HG02943 (cell line): ENCODE measurements around the gene CLEC16A.

Experiments used
- ATAC-seq: cut with Tn5 transposase; IDR thresholded peaks from one replicate; pipeline ENCODE4 v1.9.1; 2021; ENCODE audit warnings: mild to moderate bottlenecking, low read depth, moderate library complexity; ENCODE audit not compliant: unreplicated experiment

Gene CLEC16A

GRCh38 chr16:11130978-11131665, 186.8 kb downstream of the CLEC16A start:
- no peak for ATAC-seq

GRCh38 chr16:11131706-11132105, 187.3 kb downstream of the CLEC16A start:
- ATAC-seq, result no peak

DNA sequence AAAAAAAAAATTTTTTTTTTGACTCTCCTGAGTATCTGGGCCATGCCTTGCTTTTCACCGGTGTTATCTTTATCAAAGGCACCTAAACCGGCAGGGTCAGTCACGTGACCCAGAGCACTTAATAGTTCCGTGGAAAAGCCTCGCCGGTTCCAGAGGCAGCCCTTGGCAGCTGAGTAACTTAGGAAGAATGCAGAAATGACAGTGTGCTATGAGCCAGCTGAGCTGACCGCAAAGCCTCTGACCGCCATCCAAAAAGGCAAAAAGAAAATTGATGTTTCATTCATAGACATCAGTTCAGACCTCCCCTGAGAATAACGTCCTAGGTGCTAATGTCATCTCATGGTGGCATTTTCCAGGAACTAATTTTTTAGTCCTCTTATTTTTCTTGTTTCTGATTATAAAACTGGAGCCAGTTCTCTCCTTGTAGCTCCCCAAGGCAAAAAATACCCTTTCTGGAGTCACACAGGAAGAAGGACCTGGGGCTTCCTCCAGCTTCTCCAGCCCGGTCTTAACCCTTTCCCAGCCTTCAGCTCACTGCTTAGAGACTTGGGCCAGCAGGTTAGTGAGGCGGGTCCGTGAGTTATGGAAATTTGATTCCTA, 189.1 kb downstream of the CLEC16A start:
- no peak for ATAC-seq

DNA sequence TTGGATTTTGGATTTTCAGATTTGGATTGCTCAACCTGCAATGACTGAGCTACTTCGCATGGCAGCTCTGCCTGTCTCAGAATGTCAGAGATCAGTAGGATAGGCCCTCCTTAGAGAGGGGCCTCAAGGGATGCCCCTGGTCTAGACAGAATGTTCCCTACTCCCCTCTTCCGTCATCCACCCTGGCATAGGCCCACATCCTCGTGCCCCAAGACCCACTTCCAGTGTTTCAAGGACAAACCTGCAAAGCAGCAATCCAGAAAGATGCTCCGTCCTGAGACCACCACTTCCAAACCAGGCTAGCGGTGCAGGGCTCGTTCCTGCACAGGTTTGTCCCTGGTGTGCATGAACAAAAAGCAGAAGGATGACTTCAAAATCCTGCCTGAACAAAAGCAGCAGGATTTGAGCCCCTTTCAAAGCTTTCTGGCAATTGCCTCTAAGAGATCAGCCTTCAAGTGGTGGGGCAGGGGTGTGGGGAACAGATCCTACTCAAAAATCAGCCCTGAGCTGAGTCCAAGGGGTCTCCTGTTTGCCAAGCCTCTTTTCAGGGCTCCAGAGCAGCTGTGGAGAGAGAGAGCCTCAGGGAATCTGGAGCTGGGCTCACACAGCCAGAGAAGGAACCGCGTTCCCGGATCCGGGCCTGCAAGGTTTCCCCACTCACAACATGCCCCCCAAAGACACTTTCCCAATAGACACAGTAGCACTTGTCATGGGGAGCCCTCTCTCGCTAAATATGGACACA, 190.5 kb downstream of the CLEC16A start:
- no peak for ATAC-seq

DNA sequence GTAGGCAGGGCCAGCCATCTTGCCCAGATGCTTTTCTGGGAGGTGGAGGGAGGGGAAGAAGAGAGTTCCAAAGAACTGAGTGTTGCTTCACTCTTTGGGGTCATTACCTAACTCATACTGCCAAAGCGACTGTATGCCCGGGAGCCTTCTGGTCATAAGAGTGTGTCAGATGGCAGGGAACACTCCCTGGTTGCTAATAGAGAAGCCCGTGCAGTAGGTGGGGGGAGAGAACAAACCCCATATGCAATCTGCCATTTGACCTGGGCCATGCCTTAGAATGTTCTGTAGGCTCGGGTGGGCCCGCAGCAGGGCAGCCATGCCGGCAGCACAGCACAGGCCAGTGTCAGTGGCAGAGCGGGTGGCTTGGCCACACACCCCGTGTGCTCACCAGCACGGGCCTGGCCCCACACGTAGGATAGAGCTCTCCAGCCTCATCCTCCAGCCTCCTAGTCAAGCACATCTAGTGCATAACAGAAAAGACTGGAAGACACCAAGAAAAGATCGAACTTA, 191.2 kb downstream of the CLEC16A start:
- ATAC-seq, result no peak

DNA sequence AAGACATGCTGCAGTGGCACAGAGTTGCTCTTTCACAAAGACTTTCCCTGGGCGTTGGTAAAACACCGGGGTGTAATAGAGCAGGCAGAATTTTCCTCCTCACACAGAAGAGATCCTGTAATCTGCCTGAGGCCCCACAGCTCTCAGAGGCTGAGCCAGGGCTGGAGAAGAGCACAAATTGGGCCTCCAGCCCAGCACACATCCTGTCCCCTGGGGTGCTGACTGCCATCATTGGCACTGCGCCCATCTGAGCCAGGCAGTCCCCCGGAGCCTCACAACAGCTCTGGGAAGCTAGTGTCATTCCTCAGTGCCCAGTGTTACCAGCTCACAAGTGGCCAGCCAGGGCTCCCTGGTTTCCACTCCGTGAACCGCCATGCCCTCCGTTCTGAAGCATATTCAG, 192.2 kb downstream of the CLEC16A start:
- no peak for ATAC-seq

DNA sequence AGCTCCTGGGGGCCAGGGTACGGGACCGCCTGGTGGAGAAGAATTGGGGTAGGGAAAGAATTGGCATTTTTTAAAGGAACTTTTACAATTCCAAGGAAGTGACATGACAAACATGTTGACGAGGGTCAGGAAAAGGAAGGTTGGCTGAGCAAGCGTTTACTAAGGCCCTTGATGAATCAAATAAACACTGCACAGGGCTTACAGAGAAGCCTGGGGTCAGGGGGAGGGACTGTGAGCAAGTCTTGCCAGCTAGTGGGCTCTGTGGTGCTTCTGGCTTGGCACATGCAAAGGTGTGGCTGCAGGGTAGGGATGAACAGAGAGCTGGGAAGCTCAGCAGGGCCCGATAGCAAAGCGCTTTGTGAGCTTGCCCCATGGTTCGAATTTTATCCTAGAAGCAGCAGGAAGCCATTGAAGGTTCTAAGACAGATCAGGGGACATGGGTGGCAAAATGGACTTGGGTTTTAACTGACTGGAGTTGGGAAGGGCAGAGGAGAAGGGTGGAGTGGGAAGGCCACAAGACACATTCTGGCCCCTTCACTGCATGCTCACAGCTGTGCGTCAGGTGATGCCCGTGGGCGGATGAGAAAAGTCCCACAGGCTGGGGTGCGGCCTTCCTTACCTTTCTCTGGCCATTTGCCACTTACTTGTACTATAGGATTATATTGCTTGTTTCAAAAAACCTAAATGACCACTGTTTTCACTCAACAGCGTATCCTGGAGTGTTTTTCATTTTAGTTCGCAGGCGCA, 193.8 kb downstream of the CLEC16A start:
- ATAC-seq, result no peak

GRCh38 chr16:11138769-11139325, 194.5 kb downstream of the CLEC16A start:
- no peak for ATAC-seq

GRCh38 chr16:11139326-11140097, 195.1 kb downstream of the CLEC16A start:
- no peak for ATAC-seq

- no peak for ATAC-seq
These were observed 195.7 kb downstream of the CLEC16A start for GRCh38 chr16:11140098-11140375.

- no peak for ATAC-seq
These were observed 196.1 kb downstream of the CLEC16A start for GRCh38 chr16:11140466-11140865.

DNA sequence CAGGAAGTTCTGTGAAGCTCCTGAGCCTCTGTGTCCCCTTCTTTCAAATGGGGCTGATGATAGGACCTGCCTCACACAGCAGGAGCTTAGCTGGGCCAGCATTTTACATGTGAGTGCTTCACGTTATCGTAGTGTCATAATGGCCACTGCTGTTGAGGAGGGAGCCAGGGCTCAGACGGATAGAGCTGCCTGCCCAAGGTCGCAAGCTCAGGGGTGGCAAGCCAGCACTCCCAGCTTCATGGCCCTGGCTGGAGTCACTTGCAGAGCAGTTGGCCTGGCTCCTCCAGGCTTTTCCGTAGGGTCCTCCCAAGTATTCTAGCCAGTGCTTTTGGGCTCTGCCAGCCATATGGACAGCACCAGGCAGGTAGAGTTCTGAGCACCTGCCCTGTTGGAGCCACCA, 196.5 kb downstream of the CLEC16A start:
- ATAC-seq, result no peak

- ATAC-seq, result no peak
These were observed 197.3 kb downstream of the CLEC16A start for GRCh38 chr16:11141409-11142260.

GRCh38 chr16:11142261-11142630, 197.9 kb downstream of the CLEC16A start:
- no peak for ATAC-seq

DNA sequence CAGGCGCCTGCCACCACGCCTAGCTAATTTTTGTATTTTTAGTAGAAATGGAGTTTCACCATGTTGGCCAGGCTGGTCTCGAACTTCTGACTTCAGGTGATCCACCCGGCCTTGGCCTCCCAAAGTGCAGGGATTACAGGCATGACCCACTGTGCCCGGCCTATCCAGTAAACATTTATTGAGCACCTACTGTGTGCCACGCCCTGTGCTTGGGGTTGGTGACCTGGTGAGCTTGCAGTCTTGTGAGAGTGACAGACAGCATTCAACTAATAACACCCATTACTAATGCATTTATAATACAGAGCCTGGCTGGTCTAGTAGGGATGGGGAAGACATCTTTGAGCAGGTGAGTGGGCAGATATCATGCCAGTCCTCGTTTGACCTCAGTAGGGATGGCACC, 198.6 kb downstream of the CLEC16A start:
- no peak for ATAC-seq

DNA sequence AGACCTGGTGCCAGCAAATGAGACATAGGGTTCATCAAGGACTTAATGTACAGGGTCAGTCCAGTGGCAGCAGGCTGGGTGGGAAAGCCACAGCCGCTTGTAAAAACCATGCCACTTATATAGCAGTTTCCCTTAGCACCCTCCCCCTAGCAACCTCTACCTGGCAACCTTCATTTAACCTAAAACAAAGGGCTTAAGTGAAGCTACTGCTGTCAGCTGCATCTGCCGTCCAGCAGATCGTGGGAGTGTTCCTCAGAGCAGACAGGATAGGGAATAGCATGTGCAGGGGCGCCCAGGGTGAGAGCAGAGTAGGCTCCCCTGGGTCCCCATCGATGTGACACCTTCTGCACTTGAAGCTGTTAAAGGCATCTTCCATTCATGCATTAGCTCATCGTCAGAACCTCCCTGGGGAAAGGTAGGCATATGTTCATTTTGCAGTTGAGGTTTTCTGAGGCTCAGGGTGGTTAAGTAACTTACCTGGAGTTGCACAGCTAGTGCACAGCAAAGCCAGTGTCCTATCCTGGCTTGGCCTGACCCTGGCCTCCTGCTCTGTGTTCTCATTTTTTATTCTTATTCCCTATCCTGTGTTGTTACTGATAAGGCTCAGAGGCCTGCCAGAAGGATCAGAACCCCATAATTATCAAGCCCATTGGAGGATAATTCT, 199.1 kb downstream of the CLEC16A start:
- no peak for ATAC-seq

- no peak for ATAC-seq
These were observed 199.8 kb downstream of the CLEC16A start for GRCh38 chr16:11144122-11144521.

DNA sequence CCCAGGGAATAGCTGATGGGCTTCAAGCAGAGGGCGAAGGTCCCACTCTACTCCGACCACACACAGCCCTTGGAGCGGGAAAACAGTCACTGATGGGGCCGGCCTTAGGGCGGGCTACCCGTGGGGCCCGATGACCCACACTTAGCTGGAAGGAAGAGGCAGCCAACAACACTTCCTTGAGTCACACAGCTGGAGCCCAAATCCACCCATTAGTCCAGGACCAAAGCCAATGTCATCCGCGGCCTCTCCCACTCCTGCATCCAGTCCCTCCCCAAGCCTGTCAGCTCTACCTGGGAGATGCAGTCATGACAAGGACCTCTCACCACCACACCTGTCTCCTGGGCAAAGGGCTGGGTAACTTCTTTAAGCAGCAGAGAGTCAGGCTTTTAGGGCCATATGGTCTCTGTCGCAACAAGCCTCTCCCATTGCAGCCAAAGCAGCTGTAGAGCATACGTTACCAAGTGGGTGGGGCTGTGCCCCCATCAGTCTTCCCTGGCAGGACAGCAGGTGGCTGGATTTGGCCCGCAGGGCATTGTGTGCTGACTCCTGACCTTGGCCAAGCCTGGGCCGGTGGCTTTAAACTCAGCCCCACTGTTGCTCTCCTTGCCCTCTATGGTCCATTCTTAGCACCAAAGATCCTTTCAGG, 200.9 kb downstream of the CLEC16A start:
- no peak for ATAC-seq
